Uterus (tissue), 4 donors: Measurements from ENCODE around the gene BBLN. TPM values are rescaled to one million over a fixed set of nuclear protein-coding genes. Genes with fewer than 3 reads are reported as not detected.

Experiments
- DNase-seq, 2 donors: peaks; one replicate each; pipeline ENCODE4 v3.0.0-alpha.2; 2019 to 2020
- H3K27ac ChIP-seq, 2 donors: fragments of 200-600 bp; sonication (generic); 1 replicate in 1 of 2; 2 replicates in 1 of 2; pipeline ENCODE4 v1.5.1; 2016 to 2018
- H3K27me3 ChIP-seq, 2 donors: fragments of 200-600 bp; sonication (generic); one replicate each; pipeline ENCODE4 v1.5.1; 2018 to 2019; ENCODE audit warnings: control low read depth in 1 of 2
- H3K36me3 ChIP-seq, 2 donors: fragments of 200-600 bp; sonication (generic); one replicate each; pipeline ENCODE4 v1.5.1; 2019; ENCODE audit warnings: control low read depth in 1 of 2
- H3K4me1 ChIP-seq, 2 donors: fragments of 200-600 bp; sonication (generic); one replicate each; pipeline ENCODE4 v1.5.1; 2018 to 2019; ENCODE audit warnings: control low read depth in 1 of 2
- H3K4me3 ChIP-seq, 2 donors: fragments of 200-600 bp; sonication (generic); 1 replicate in 1 of 2; 2 replicates in 1 of 2; pipeline ENCODE4 v1.5.1; 2018 to 2019; ENCODE audit warnings: mild to moderate bottlenecking in 1 of 2
- H3K9me3 ChIP-seq, 2 donors: fragments of 200-600 bp; sonication (generic); one replicate each; pipeline ENCODE4 v1.5.1; 2019; ENCODE audit warnings: control low read depth in 1 of 2
- CTCF ChIP-seq, 4 experiments: fragments of 200-600 bp in 2 of 4; fragments of 450-650 bp in 2 of 4; sonication (generic) in 2 of 4; IDR thresholded peaks; one replicate each; pipeline ENCODE4 v1.5.1; 2016 to 2019; ENCODE audit warnings: antibody characterized with exemption in 4 of 4, mild to moderate bottlenecking in 2 of 4, moderate library complexity in 1 of 4
- POLR2A ChIP-seq, 2 donors: fragments of 450-650 bp; IDR thresholded peaks; one replicate each; pipeline ENCODE4 v1.6.1; 2016; ENCODE audit warnings: antibody characterized with exemption in 2 of 2, mild to moderate bottlenecking in 1 of 2, moderate library complexity in 1 of 2
- intact Hi-C: fragments of 100-400 bp; cut with DNase I; formaldehyde crosslinking; loops from one replicate; pipeline ENCODE4 v1.15.1; 2023; ENCODE audit warnings: low total_unique reads
- total RNA-seq, 4 donors: library from RNA; depleted of rRNA in 3 of 4; stranded (reverse); fragments of >200 nt in 3 of 4; gene quantifications; one replicate each; pipeline versions ENCODE4 v1.1.0 to v1.2.4, GENCODE V29; 2014 to 2023
- donor health status: DM: yes; HTN: yes; CAD: no.

The BBLN gene
- total RNA-seq, 4 donors from 2014 or later: 31.3 to 198 (median 96.0) TPM

GRCh38 chr9:128153947-128154695 is 5.9 kb upstream of the BBLN start:
- Histone ChIP-seq H3K9me3 (no peaks in the 10 kb centered on the region), H3K4me1 (no peaks in the 10 kb centered on the region), H3K27me3 (no peaks in the 10 kb centered on the region), H3K36me3 (no peaks in the 10 kb centered on the region), H3K27ac (no peak overlapping the region), H3K4me3 (no peak overlapping the region)
- TF ChIP-seq CTCF (IDR thresholded peaks at IDR 0.05) (no peak), POLR2A (IDR thresholded peaks at IDR 0.05) (no peak)
- intact Hi-C loops: no loop called here
- no peak for DNase-seq

- no peak for TF ChIP-seq POLR2A (IDR thresholded peaks at IDR 0.05)
- Histone ChIP-seq H3K36me3 (no peaks in the 10 kb centered on the region), H3K9me3 (no peaks in the 10 kb centered on the region), H3K4me3 (no peak overlapping the region), H3K27ac (no peak overlapping the region), H3K27me3 (no peaks in the 10 kb centered on the region), H3K4me1 (no peaks in the 10 kb centered on the region)
- intact Hi-C loops: no loop called here
- DNase-seq: no peak
Observed at GRCh38 chr9:128155736-128156500, 4.1 kb upstream of the BBLN start.

- intact Hi-C loops: no loop called here
- Histone ChIP-seq H3K4me1 (no peaks in the 10 kb centered on the region), H3K9me3 (no peaks in the 10 kb centered on the region), H3K36me3 (no peaks in the 10 kb centered on the region), H3K4me3 (peak overlapping the region; percentile 59 to 92), H3K27ac (peak overlapping the region; percentile 76 to 80), H3K27me3 (no peaks in the 10 kb centered on the region)
- TF ChIP-seq POLR2A (IDR thresholded peaks at IDR 0.05) (no peak), CTCF (IDR thresholded peaks at IDR 0.05) (no peak)
- no peak for DNase-seq
Observed at GRCh38 chr9:128159522-128159783, 612 bp upstream of the BBLN start.

GRCh38 chr9:128160603-128160987 is 530 bp downstream of the BBLN start:
- intact Hi-C loops: no loop called here
- Histone ChIP-seq H3K27me3 (no peaks in the 10 kb centered on the region), H3K4me1 (no peaks in the 10 kb centered on the region), H3K9me3 (no peaks in the 10 kb centered on the region), H3K27ac (peak overlapping the region; percentile 50 to 74), H3K36me3 (no peaks in the 10 kb centered on the region), H3K4me3 (peak overlapping the region; percentile 59 to 92)
- DNase-seq: peak in 1 of 2 donors; percentile 35
- TF ChIP-seq CTCF (IDR thresholded peaks at IDR 0.05) (no peak), POLR2A (IDR thresholded peaks at IDR 0.05) (no peak)

- intact Hi-C loops: no loop called here
- DNase-seq: no peak
- Histone ChIP-seq H3K4me1 (no peaks in the 10 kb centered on the region), H3K27ac (no peak overlapping the region), H3K4me3 (no peak overlapping the region), H3K9me3 (no peaks in the 10 kb centered on the region), H3K27me3 (no peaks in the 10 kb centered on the region), H3K36me3 (no peaks in the 10 kb centered on the region)
- TF ChIP-seq POLR2A (IDR thresholded peaks at IDR 0.05) (no peak), CTCF (IDR thresholded peaks at IDR 0.05) (no peak)
Observed at GRCh38 chr9:128161215-128161902, 1.3 kb downstream of the BBLN start.
